SK-N-SH (cell line): ENCODE data around the gene PCBD1. TPM values are rescaled to one million over a fixed set of nuclear protein-coding genes. Genes with fewer than 3 reads are reported as not detected.

Experiments used
- CTCF ChIA-PET: fragments of 300-600, 350-600 bp; formaldehyde crosslinking; extraction: SDS; loops from one replicate; lab custom pipeline; 2021; lab: Yijun Ruan, JAX
- POLR2A ChIA-PET: fragments of 350-600 bp; sonication (Branson Sonifier 250); formaldehyde crosslinking; extraction: SDS; loops from one replicate; lab custom pipeline; 2020; ENCODE audit warnings: antibody characterized with exemption, inconsistent platforms; lab: Yijun Ruan, JAX
- DNase-seq: peaks from one replicate; pipeline ENCODE4 v3.0.0; 2012
- H2AFZ ChIP-seq: fragments of 200-600 bp; sonication (generic); 2 replicates; pipeline ENCODE4 v1.8.1; 2016; ENCODE audit warnings: antibody characterized with exemption, mild to moderate bottlenecking, low read depth
- H3F3A ChIP-seq: fragments of 200-600 bp; sonication (generic); replicated peaks from 2 replicates; pipeline ENCODE3; 2016; ENCODE audit warnings: antibody characterized with exemption, mild to moderate bottlenecking; ENCODE audit not compliant: insufficient read depth
- H3K27ac ChIP-seq, 2 experiments: fragments of 200-500 bp in 1 of 2; fragments of 200-600 bp in 1 of 2; sonication (Bioruptor generic) in 1 of 2; sonication (generic), shearing (Covaris generic) in 1 of 2; 2 replicates each; pipeline versions ENCODE4 v1.5.1 to v1.6.1; 2014 to 2016; ENCODE audit warnings: low read depth in 2 of 2, inconsistent platforms in 1 of 2, low read length in 1 of 2, mild to moderate bottlenecking in 1 of 2, mixed read lengths in 1 of 2
- H3K27me3 ChIP-seq: fragments of 200-600 bp; sonication (generic), shearing (Covaris generic); 2 replicates; pipeline ENCODE4 v1.6.1; 2016; ENCODE audit warnings: mixed run types; ENCODE audit not compliant: insufficient read depth
- H3K36me3 ChIP-seq, 2 experiments: fragments of 200-500 bp in 1 of 2; fragments of 200-600 bp in 1 of 2; sonication (Bioruptor generic) in 1 of 2; sonication (generic) in 1 of 2; replicated peaks in 1 of 2; 2 replicates each; pipeline versions ENCODE3 to v1.5.1; 2014 to 2016; ENCODE audit warnings: low read length in 1 of 2, mild to moderate bottlenecking in 1 of 2; ENCODE audit not compliant: insufficient read depth in 2 of 2, control insufficient read depth in 1 of 2
- H3K4me1 ChIP-seq, 2 experiments: fragments of 200-500 bp in 1 of 2; fragments of 200-600 bp in 1 of 2; sonication (Bioruptor generic) in 1 of 2; sonication (generic), shearing (Covaris generic) in 1 of 2; 2 replicates each; pipeline versions ENCODE4 v1.5.1 to v1.6.1; 2014 to 2016; ENCODE audit warnings: low read depth in 1 of 2, low read length in 1 of 2, mixed run types in 1 of 2; ENCODE audit not compliant: insufficient read depth in 2 of 2, control insufficient read depth in 1 of 2
- H3K4me2 ChIP-seq: fragments of 200-600 bp; sonication (generic), shearing (Covaris generic); 2 replicates; pipeline ENCODE4 v1.6.1; 2017; ENCODE audit warnings: mixed run types
- H3K4me3 ChIP-seq, 2 experiments: fragments of 200-500 bp in 1 of 2; fragments of 200-600 bp in 1 of 2; sonication (Bioruptor generic) in 1 of 2; sonication (generic), shearing (Covaris generic) in 1 of 2; 2 replicates each; pipeline versions ENCODE4 v1.5.1 to v1.8.1; 2014 to 2016; ENCODE audit warnings: low read depth in 2 of 2, inconsistent platforms in 1 of 2, low read length in 1 of 2, mild to moderate bottlenecking in 1 of 2, mixed read lengths in 1 of 2, moderate library complexity in 1 of 2
- H3K79me2 ChIP-seq: fragments of 200-600 bp; sonication (generic); 2 replicates; pipeline ENCODE4 v1.8.1; 2017; ENCODE audit warnings: mild to moderate bottlenecking; ENCODE audit not compliant: insufficient read depth
- H3K9ac ChIP-seq: fragments of 200-600 bp; sonication (generic); 2 replicates; pipeline ENCODE4 v1.6.1; 2017; ENCODE audit warnings: mixed run types
- H3K9me2 ChIP-seq: fragments of 200-600 bp; sonication (generic); 2 replicates; pipeline ENCODE4 v1.6.1; 2017; ENCODE audit warnings: mixed run types
- H3K9me3 ChIP-seq: fragments of 200-600 bp; sonication (generic); 2 replicates; pipeline ENCODE4 v1.6.1; 2017; ENCODE audit warnings: mixed run types, mild to moderate bottlenecking, moderate library complexity
- H4K20me1 ChIP-seq: fragments of 200-600 bp; sonication (generic); 2 replicates; pipeline ENCODE4 v1.6.1; 2017; ENCODE audit warnings: mild to moderate bottlenecking, mixed run types; ENCODE audit not compliant: insufficient read depth
- CHD2 ChIP-seq: fragments of 150-350 bp; IDR thresholded peaks from 2 replicates; pipeline ENCODE4 v1.6.1; 2018; ENCODE audit warnings: low read length; ENCODE audit not compliant: partially characterized antibody
- ELF1 ChIP-seq: IDR thresholded peaks from 2 replicates; pipeline ENCODE4 v1.4.0; 2012
- EP300 ChIP-seq, 2 experiments: IDR thresholded peaks; 2 replicates each; pipeline versions ENCODE4 v1.4.0 to v1.6.1; 2012; ENCODE audit warnings: borderline replicate concordance in 1 of 2, low read depth in 1 of 2, low read length in 1 of 2
- FOSL2 ChIP-seq: IDR thresholded peaks from 2 replicates; pipeline ENCODE4 v1.4.0; 2012; ENCODE audit warnings: low read depth, mild to moderate bottlenecking, moderate library complexity, borderline replicate concordance
- FOXJ3 ChIP-seq: sonication (generic); formaldehyde crosslinking; IDR thresholded peaks from 2 replicates; pipeline ENCODE4 v1.5.1; 2020; ENCODE audit warnings: mild to moderate bottlenecking, missing genetic modification reagents
- FOXM1 ChIP-seq: IDR thresholded peaks from 2 replicates; pipeline ENCODE4 v1.4.0; 2012; ENCODE audit warnings: low read depth, mild to moderate bottlenecking
- GABPA ChIP-seq: IDR thresholded peaks from 2 replicates; pipeline ENCODE4 v1.4.0; 2012; ENCODE audit warnings: low read depth, mild to moderate bottlenecking
- GATA2 ChIP-seq: sonication (generic); formaldehyde crosslinking; IDR thresholded peaks from 2 replicates; pipeline ENCODE4 v1.5.0; 2020; ENCODE audit warnings: mild to moderate bottlenecking, missing genetic modification reagents
- JUND ChIP-seq: IDR thresholded peaks from 2 replicates; pipeline ENCODE4 v1.4.0; 2012
- NFIC ChIP-seq: IDR thresholded peaks from 2 replicates; pipeline ENCODE4 v1.4.0; 2012; ENCODE audit warnings: borderline replicate concordance
- NRF1 ChIP-seq: IDR thresholded peaks from 2 replicates; pipeline ENCODE4 v1.6.1; 2012; ENCODE audit warnings: low read depth, mild to moderate bottlenecking, low read length
- RCOR1 ChIP-seq: fragments of 150-350 bp; IDR thresholded peaks from 2 replicates; pipeline ENCODE4 v1.6.1; 2017; ENCODE audit warnings: antibody characterized with exemption, low read length
- RFX5 ChIP-seq: IDR thresholded peaks from 2 replicates; pipeline ENCODE4 v1.6.1; 2012; ENCODE audit warnings: mild to moderate bottlenecking, improper control_type of control experiment, low read length
- SIN3A ChIP-seq: IDR thresholded peaks from 2 replicates; pipeline ENCODE4 v1.6.1; 2012; ENCODE audit warnings: low read depth, mild to moderate bottlenecking, low read length, moderate library complexity, borderline replicate concordance
- TCF12 ChIP-seq: IDR thresholded peaks from 2 replicates; pipeline ENCODE4 v1.4.0; 2012
- TEAD4 ChIP-seq: IDR thresholded peaks from 2 replicates; pipeline ENCODE4 v1.4.0; 2012; ENCODE audit warnings: mild to moderate bottlenecking, borderline replicate concordance; ENCODE audit not compliant: insufficient read depth
- WGBS: methylation state at CpG from one replicate; pipeline ENCODE4 v1.1.6; 2017; ENCODE audit warnings: low lambda C conversion rate; 5-methylcytosine and 5-hydroxymethylcytosine counted together
- polyA plus RNA-seq, 3 experiments: library from polyadenylated mRNA; depleted of rRNA; stranded (reverse); fragments of >200 nt; gene quantifications; 2 replicates each; pipeline ENCODE4 v1.2.3, GENCODE V29; 2012
- TF ChIP-seq, protein P1 (sequence below): IDR thresholded peaks from 2 replicates; pipeline ENCODE4 v1.4.0; 2012; ENCODE audit warnings: low read depth
- TF ChIP-seq, protein P2 (sequence below): IDR thresholded peaks from 2 replicates; pipeline ENCODE4 v1.4.0; 2012; ENCODE audit warnings: low read depth, borderline replicate concordance
- TF ChIP-seq, protein P3 (sequence below): fragments of 150-350 bp; IDR thresholded peaks from 2 replicates; pipeline ENCODE4 v1.6.1; 2016; ENCODE audit warnings: mild to moderate bottlenecking, low read depth, low read length
- TF ChIP-seq, protein P4 (sequence below): fragments of 150-350 bp; IDR thresholded peaks from 2 replicates; pipeline ENCODE4 v1.6.1; 2017; ENCODE audit warnings: antibody characterized with exemption, low read length, low read depth, borderline replicate concordance

The PCBD1 gene
- polyA plus RNA-seq, 1 of the 3 experiments (the other 2 are of a cell fraction), result 112 TPM

DNA sequence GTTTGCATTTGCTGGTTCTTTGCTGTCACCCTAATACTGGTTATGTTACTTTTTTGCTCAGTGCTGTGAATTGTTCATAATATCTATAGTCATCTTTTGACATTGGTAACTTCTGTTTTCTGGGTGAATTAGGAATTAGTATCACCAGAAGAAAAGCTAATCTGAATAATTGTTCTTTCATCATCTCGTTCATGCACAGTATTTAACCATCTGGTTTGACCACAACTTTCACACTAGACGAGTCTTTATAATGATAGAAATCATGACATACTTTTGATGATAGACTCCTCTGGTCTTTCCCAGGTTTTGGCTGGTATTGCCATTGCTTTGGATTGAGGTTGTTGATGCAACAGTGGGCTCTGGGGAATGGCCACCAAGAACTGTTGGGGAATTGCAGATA lies 47.5 kb downstream of the PCBD1 start:
- Histone ChIP-seq H3K27ac (no peak overlapping the region), H4K20me1 (no peaks in the 10 kb centered on the region), H3K36me3 (peaks cover 35 to 44% of the 10 kb centered on the region in 2 experiments), H3K4me2 (no peak overlapping the region)
- no peak for DNase-seq
- ChIA-PET CTCF (interaction anchor here (0.9 kb wide), 1 partner anchor 14 kb away, joined by 4 read pairs; no protein-coding TSS in a partner anchor), POLR2A (no interaction called here)
- TF ChIP-seq FOXM1 (no peak), GATA2 (CRISPR knock-in tag) (no peak), FOXJ3 (no peak), JUND (no peak), NFIC (no peak), TEAD4 (no peak), ELF1 (no peak), RFX5 (no peak), FOSL2 (no peak), GABPA (no peak), CHD2 (no peak), RCOR1 (no peak), TCF12 (no peak), SIN3A (no peak), EP300 (IDR thresholded peaks at IDR 0.05; ENCODE audit: borderline replicate concordance in 1 of 2, low read depth in 1 of 2, low read length in 1 of 2) (no peak), NRF1 (no peak)
- TF ChIP-seq, protein P1, sequence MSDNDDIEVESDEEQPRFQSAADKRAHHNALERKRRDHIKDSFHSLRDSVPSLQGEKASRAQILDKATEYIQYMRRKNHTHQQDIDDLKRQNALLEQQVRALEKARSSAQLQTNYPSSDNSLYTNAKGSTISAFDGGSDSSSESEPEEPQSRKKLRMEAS, result no peak
- TF ChIP-seq, protein P2, sequence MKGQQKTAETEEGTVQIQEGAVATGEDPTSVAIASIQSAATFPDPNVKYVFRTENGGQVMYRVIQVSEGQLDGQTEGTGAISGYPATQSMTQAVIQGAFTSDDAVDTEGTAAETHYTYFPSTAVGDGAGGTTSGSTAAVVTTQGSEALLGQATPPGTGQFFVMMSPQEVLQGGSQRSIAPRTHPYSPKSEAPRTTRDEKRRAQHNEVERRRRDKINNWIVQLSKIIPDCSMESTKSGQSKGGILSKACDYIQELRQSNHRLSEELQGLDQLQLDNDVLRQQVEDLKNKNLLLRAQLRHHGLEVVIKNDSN, result no peak
- TF ChIP-seq, protein P3, sequence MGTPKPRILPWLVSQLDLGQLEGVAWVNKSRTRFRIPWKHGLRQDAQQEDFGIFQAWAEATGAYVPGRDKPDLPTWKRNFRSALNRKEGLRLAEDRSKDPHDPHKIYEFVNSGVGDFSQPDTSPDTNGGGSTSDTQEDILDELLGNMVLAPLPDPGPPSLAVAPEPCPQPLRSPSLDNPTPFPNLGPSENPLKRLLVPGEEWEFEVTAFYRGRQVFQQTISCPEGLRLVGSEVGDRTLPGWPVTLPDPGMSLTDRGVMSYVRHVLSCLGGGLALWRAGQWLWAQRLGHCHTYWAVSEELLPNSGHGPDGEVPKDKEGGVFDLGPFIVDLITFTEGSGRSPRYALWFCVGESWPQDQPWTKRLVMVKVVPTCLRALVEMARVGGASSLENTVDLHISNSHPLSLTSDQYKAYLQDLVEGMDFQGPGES, result no peak
- TF ChIP-seq, protein P4, sequence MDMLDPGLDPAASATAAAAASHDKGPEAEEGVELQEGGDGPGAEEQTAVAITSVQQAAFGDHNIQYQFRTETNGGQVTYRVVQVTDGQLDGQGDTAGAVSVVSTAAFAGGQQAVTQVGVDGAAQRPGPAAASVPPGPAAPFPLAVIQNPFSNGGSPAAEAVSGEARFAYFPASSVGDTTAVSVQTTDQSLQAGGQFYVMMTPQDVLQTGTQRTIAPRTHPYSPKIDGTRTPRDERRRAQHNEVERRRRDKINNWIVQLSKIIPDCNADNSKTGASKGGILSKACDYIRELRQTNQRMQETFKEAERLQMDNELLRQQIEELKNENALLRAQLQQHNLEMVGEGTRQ, result no peak
- TF ChIP-seq, all 33 proteins: peak for 0
- Histone ChIP-seq H3K27me3 (no peaks in the 10 kb centered on the region), H3K4me3 (no peak overlapping the region), H3K79me2 (peaks cover 97% of the 10 kb centered on the region), H3K9me2 (no peaks in the 10 kb centered on the region), H3K4me1 (peaks cover 2 to 7% of the 10 kb centered on the region in 2 experiments; a peak in 3 of 4 replicates), H3K9ac (no peak overlapping the region), H3K9me3 (no peaks in the 10 kb centered on the region), H2AFZ (no peak overlapping the region), H3F3A (peaks cover 18% of the 10 kb centered on the region)
- 93% methylated on average over 2 of the region's 2 CpGs for WGBS
